GM19239 (cell line): Measurements from ENCODE around the gene FANCC.

Experiments
- DNase-seq: peaks from one replicate; pipeline ENCODE4 v3.0.0; 2011; ENCODE audit warnings: low spot score; ENCODE audit not compliant: insufficient read length
- FAIRE-seq: peaks from 2 replicates; lab custom pipeline; 2011; peaks lifted over from hg19 to GRCh38; lab: Jason Lieb, UNC

The FANCC gene

DNA sequence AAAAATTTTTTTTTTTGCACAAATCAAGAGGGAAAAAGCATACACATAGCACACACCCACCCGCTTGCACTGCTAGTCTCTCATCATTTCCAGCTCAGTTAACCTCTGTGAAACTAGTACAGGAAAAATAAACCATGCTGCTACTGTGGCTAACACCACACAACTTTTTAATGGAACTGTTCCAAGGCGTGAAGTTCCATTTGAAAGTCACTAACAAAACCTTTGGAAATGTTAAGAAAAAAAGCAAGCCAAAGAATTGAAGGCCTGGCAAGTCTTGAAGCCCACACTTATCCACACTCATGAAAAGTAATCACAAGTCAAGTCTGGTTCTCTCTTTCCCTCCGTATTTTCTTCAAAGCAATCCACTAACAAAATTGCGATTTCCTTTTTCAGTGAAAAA, 116.3 kb downstream of the FANCC start:
- no peak for DNase-seq

DNA sequence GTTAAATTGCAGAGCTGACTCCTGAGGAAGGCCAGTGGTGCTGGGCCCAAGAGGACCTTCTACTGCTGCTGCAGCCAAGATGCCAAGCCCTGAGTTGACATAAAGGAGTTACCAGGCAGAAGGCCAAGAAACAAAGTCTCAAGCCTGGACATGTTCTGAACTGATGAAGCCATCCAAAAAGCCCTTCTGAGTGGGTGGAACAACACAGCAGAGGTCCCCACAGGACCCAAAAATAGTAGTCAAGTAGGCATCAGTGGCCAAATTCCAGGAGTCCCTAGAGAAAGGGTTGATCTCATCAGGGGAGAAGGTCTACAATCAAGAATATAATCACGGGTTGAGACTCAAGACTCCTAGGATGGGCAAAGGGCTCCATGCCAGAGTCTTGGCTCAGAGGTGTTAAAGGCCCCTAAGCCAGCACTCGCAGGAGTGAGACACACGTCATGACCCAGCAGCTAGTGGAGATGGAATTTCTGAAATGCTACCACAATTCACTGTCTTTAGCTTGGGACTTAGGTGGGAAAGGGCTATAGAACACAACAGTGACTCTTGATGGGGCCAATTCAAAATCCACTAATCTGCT, 119.7 kb downstream of the FANCC start:
- no peak for DNase-seq
- no peak for FAIRE-seq

More for the DNA sequence above, 116.3 kb downstream of the FANCC start:
- no peak for FAIRE-seq

DNA sequence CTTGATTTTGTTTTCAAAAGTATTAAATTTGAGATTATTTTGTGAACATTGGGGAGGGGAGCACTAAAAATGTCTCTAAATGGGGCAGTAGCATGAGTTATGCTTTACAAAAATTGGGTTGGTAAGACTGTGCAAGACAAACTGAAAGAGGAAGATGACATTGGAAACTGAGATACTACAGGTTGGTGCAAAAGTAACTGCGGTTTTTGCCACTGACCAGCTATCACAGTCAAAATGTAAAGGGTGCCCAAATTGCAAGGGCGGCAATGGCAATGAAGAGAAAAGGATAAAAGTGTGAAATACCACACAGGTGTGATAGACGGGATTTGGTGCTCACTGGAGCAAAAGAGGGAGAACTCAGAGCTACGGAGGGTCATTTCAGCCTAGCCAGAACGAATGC, 124.0 kb downstream of the FANCC start:
- DNase-seq (no peak), FAIRE-seq (no peak)

DNA sequence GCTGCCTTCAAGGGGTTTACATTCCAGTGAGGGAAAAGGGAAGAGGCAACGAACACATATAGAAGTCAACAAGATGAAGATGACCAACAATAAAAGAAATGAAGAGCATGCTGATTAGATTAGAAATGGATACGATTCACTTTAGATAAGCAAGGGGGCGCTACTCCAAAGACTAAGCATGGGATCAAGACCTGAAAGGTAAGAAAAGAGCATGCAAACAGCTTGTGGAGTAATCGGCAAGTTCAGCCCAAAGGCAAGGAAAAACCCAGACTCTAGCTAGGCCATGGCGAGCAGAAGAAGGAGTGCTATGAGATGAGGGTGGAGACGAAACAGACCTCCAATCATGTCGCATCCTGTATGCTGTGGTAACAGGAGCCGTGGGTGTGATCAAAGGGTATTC, 124.4 kb downstream of the FANCC start:
- FAIRE-seq (no peak), DNase-seq (no peak)

DNA sequence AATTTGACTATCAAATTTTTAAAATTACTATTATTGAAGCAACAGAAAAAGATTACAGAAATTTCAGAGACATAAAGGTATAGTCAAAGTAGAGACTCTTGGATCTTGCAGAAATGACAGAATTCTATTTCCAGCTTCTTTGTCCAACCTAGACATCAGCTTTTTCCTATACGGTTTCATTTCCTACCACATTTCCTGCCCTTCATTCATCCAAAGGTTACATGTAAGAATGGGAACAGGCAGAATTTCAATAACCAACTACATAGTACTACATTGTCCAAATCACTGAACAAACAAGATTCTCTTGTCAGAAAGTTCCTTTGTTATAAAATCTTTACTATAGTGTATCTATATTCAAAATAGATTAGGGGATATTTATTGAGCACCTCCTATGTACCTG, 124.9 kb downstream of the FANCC start:
- DNase-seq (no peak), FAIRE-seq (no peak)

DNA sequence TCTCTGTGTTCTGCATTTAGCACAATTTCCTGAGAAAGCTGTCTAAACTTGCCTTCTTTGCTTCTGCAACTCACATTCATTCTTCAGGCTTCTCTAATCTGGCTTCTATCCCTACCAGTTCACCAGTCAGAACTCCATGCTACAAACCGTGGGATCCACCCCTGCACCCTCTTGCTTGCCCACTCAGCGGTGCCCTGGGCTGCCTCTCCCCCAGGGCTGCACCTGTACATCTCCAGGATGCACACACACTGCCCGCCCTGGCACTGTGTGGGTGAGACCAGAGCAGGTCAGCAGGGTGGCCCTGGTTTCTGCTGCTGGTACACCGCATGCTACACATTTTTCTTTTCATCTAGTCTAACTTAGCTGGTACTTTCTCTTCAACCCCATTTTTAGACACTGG, 127.1 kb downstream of the FANCC start:
- no peak for DNase-seq
- no peak for FAIRE-seq

DNA sequence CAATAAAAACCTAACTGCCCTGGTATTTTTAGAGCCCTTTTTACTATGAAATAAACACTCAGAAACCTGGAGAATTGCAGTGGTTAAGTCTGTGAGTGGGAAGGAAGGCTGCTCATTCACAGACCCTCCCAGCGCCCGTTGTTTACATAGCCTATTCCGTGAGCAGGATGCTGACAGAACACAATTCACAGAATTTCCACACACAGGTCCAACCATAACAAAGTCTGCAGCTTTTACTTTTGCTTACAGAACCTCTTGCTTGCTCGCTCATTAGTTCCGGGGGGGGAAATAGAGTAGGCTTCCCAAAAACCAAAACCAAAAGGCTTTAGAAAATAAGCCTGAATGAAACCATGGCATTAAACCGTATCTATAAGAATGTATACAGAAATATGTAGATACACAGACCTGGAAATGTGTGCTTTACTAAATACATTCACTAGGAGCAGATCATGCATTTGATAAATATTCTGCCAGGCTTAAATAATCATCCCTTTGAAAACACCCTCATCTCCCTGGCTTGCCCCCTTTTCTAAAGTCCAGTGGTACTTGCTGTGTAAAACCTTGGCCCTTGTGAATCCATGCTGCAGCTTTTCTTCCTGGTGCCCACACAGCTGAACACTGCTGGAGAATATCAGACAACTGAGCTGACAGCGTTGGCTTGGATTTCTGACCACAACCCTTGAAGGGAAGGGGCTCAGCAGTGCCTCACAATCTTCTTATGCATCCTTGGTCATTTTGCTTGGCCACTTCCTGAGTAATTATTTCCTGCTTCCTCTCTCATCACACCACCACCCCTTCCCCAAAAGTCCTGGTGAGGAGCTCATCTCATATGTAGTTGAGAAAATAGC, 128.0 kb downstream of the FANCC start:
- FAIRE-seq (no peak), DNase-seq (no peak)

DNA sequence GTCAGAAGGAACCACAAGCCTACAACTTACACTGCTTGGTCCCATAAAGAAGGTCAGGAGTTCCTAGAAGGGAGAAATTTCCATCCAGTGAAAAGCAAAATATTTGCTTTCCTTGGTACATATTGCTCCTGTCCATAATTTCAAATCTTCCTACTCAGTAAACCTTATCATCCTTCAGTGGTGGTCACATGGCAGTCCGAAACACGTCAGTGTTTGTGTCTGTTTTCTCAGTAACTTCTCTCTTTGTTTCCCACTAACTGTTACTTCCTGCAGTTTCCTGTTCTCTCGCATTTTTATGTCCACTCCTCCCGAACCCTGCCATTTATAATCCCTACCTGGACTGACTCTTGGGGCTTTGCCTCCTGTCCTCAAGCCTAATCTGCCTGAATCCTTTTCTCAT, 129.1 kb downstream of the FANCC start:
- FAIRE-seq (no peak), DNase-seq (no peak)

DNA sequence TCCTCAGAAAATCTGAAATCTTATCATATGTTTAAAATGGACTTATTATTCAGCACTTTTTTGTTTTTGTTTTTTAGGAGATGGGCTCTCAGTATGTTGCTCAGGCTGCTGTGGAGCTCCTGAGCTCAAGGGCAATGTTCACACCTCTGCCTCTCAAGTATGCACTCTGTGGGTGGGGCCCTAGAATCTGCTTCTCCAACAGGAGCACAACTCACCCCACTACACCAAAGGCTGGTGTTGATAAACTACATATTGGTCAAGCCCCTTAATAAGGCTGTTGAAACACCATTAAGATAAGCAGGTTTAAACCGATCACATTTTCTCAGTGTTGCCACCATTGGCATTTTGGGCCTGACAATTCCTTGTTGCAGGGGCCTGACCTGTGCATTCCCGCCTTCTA, 131.6 kb downstream of the FANCC start:
- FAIRE-seq (no peak), DNase-seq (no peak)

DNA sequence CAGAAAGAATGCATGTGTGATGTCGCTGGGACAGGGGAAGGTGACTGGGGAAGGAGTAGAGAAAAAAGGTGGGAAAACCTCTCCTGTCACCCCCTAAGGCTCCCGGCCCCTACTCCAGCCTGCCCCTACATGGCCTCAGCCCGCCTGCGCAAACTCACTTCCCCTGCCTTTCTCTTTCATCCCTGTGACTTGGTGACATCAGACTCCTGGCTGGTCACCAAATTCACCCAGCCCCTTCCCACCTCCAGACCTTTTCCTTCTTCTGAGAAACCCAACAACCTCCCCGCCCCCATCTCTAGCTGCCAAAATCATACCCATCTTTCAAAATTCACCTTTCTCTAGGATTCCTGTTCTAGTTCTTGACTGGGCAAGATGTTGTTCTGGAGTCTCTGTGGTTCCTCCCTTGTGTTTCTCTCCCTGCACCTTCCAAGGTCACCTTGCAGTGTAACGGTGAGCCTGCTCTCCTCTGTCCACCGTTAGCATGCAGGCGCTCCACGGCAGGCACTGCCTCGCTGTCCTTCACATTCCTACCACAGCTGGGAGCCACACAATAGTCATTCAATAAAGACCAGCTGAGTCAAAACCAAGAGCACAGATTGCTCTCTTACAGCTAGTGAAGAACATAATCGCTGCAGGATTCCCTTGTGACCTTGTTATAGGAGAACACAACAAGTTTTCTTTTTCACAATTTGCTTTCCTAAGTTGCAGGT, 134.5 kb downstream of the FANCC start:
- DNase-seq (no peak), FAIRE-seq (no peak)

DNA sequence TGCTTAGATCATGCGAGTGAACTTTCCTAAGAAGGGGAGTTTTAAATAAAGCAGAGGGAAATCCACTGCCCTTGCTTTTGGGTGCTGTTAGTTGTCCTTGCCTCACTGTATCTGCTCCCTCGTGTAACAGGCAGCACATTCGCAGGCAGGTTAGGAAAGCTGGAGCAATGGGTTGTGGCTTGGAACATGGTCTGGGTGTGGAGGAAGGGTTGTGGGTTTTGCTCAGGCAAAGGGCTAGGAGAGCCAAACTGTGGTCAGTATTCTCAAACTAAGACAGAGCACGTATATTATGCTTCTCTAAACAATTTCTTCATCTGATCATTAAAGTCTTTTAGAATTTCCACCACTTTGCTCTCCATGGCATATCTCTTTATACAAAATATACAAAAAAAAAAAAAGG, 135.7 kb downstream of the FANCC start:
- FAIRE-seq, result no peak
- DNase-seq, result no peak

DNA sequence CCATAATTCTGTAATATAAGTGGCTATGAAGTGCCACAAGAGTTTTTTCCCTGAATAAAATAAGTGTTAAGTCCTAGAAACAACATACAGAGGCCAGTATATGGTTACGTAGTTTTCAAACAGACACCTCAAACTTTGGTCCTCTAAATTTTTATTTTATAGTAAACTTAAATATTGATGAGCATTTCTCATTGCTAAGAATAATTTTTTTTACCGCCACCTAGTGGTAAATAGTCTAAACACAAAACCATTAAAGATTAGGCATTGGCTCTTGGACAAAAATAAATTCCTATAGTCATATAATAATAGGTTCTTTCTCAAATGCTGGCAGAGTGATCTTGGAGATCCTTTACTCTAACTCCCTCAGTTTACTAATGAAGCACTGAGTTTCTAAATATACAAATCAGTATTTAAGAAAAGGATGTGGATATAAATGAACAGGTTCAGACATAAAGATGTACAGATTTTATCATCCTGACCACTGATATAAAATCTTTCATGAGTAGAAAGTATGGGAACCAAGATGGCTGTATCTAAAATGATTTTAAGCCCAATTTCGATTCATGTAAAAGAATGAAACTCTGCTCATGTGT, 136.2 kb downstream of the FANCC start:
- DNase-seq (no peak), FAIRE-seq (no peak)

DNA sequence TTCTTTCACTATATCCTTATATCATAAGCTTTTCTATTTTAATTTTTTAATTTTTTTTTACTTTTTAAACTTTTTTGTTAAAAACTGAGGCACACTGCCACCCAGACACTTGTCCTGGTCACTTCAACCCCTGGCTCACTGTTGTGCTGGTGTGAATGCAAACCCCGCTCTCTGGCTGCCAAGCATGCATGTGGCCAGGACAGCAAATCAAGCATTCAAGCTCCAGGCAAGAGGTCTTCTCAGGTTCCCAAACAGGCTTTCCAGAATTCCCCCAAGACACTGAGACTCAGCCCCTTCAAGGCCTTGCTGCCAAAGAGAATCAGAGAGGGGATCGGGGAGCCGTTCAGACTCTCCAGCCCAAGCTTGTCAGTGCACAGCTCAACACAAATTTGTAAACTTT, 139.9 kb downstream of the FANCC start:
- DNase-seq (no peak), FAIRE-seq (no peak)

DNA sequence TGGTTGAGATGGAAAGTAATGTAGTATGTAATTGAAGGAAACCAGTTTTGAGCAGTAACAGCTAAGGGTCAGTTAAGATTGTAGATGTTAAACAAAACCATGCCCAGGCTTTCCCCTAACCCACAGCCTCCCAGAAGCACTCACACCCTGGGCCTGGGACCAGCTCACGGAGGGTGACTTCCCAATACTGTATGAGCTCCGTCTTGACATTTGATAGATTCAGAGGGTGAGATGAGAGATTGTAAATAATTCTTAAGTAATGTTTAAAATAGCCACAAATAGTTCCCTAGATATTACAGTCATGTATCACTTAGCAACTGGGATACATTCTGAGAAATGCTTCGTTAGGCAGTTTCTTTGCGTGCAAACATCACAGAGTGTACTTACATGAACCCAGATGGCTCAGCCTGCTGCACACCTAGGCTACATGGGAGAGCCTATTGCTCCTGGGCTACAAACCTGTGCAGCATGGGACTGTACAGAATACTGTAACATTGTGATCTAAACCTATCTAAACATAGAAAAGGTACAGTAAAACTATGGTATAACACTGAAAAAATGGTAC, 140.7 kb downstream of the FANCC start:
- FAIRE-seq (no peak), DNase-seq (no peak)

DNA sequence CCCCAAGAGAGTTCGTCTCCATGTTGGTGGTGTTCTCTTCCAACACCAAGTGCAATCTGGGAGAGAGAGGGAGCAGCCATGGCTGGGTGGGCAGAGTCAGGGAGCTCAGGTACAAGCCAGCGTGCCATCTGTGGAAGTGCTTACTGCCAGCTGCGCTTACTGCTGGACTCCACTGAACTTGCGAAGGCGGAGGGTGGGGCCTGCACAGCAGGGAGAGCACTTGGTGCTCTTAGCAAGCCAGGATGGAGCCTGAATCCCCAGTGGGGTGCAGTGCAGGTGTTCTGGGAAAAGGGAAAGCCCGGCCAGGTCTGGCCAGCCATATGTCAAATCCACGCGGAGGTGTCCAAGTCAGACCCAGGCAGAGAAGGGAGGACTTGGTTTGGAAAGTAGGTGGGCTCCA, 142.0 kb downstream of the FANCC start:
- FAIRE-seq, result no peak
- no peak for DNase-seq

DNA sequence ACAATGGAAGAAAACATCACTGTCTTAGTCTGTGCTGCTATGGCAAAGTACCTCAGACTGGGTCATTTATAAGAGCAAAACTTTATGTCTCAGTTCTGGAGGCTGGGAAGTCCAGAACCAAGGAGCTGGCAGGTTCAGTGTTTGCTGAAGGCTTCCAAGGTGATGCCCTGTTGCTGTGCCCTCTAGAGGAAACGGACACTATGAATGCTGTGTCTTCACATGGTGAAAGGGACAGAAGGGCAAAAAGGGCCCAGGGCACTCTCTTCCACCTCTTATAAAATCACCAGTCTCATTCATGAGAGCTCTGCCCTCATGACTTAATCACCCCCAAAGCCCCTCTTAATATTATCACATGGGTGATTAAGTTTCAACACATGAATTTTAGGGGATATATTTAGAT, 143.5 kb downstream of the FANCC start:
- FAIRE-seq (no peak), DNase-seq (no peak)

DNA sequence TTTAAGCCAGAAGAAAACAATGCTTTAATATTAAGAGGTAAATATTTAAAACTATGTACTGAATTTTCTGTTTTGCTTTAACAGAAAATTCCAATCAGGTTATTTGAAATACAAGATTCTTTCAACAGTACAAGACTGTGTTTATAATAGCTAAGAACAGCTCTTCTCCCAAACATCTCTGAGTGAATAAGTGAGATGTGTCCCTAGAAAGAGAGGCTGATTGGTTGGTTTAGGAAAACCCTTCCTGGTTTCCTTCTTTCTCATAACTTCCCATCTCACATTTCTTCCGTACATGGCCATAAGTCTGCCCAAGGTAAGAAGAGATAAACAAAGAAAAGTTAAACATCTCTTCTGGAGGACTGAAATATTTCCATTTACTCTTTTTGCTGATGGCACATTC, 145.9 kb downstream of the FANCC start:
- FAIRE-seq (no peak), DNase-seq (no peak)

DNA sequence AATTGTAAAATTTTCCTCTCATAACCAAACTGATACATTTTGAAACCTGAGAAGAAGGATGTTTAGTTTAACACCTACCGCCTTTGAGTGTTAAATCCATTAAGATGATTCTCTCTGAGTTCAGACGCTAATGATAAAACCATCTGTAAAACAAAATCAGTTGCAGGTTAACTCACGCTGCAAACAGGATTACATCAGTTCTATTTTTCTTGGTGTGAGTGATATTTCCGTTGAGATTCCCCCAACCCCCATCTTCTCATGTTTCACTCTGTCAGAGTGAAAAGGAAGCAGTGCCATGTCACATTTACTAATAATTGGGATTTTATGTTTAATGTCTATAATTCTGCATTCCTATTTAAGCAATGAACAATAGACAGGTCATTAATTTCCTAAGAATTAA, 146.5 kb downstream of the FANCC start:
- DNase-seq (no peak), FAIRE-seq (peak; percentile 77)

DNA sequence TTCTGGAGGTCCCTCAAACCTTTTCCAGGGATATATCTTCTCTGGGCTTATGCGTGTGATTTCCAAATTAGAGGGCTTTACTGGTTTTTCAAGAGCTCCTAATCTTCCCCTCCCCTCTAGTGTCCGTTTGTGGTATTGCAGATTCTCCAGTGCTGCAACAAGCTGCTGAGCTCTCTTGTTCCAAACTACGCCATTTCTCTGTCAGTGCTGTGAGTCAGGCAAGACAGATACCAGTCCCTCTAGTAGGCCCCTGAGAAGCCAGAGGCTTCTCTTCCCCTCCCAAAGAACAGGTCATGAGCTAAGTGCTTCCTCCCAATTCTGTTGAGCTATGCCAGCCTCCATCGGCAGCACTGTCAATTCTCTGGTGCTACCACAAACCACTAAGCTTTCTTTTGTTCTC, 149.5 kb downstream of the FANCC start:
- DNase-seq, result no peak
- FAIRE-seq, result no peak

DNA sequence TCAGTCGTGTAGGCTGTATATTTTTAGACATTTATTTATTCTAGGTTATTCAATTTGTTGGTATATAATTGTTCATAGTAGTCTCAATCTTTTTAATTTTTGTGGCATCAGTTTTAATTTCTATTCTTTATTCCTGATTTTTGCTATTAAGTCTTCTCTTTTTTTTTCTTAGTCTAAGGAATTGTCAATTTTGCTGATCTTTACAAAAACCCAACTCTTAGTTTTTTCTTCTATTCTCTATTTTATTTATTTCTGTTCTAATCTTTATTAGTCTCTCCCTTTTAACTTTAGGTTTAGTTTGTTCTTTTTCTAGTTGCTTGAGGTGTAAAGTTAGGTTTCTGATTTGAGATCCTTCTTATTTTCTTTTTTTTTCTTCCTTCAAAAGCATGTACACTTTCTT, 152.5 kb downstream of the FANCC start:
- no peak for FAIRE-seq
- DNase-seq, result no peak
